Astrocyte of the hippocampus (primary cell): ENCODE data around the gene MYCBPAP.

ENCODE experiments used
- DNase-seq: peaks from one replicate; pipeline ENCODE4 v3.0.0; 2011; ENCODE audit warnings: low read depth, low spot score

The MYCBPAP gene

GRCh38 chr17:50571681-50572080, 63.4 kb downstream of the MYCBPAP start:
- no peak for DNase-seq

- DNase-seq: no peak
These were observed 64.3 kb downstream of the MYCBPAP start for GRCh38 chr17:50572541-50572940.

GRCh38 chr17:50573866-50574611, 65.8 kb downstream of the MYCBPAP start:
- no peak for DNase-seq

- DNase-seq: no peak
These were observed 67.5 kb downstream of the MYCBPAP start for GRCh38 chr17:50575581-50576210.

GRCh38 chr17:50576864-50577263, 68.6 kb downstream of the MYCBPAP start:
- no peak for DNase-seq

- no peak for DNase-seq
These were observed 69.3 kb downstream of the MYCBPAP start for GRCh38 chr17:50577451-50577954.

GRCh38 chr17:50578173-50578572, 69.9 kb downstream of the MYCBPAP start:
- DNase-seq: no peak

- no peak for DNase-seq
These were observed 71.2 kb downstream of the MYCBPAP start for GRCh38 chr17:50579399-50579798.

- DNase-seq: no peak
These were observed 72.4 kb downstream of the MYCBPAP start for GRCh38 chr17:50580646-50581045.
